Ishikawa (cell line): ENCODE measurements around the gene CHCHD4.

ENCODE experiments used
- CEBPB ChIP-seq: IDR thresholded peaks from 2 replicates; pipeline ENCODE4 v1.6.1; 2012
- CREB1 ChIP-seq: IDR thresholded peaks from 2 replicates; pipeline ENCODE4 v1.6.1; 2012; ENCODE audit warnings: low read depth
- EGR1 ChIP-seq: IDR thresholded peaks from 2 replicates; pipeline ENCODE4 v1.6.1; 2012
- EP300 ChIP-seq: IDR thresholded peaks from 2 replicates; pipeline ENCODE4 v1.6.1; 2012; ENCODE audit warnings: borderline replicate concordance
- FOXM1 ChIP-seq: IDR thresholded peaks from 2 replicates; pipeline ENCODE4 v1.6.1; 2012; ENCODE audit warnings: low read depth, borderline replicate concordance
- NFIC ChIP-seq: IDR thresholded peaks from 2 replicates; pipeline ENCODE4 v1.6.1; 2012
- RAD21 ChIP-seq: IDR thresholded peaks from 2 replicates; pipeline ENCODE4 v1.6.1; 2012; ENCODE audit warnings: low read depth
- TAF1 ChIP-seq: IDR thresholded peaks from 2 replicates; pipeline ENCODE4 v1.6.1; 2012; ENCODE audit warnings: low read depth, mild to moderate bottlenecking
- TEAD4 ChIP-seq: IDR thresholded peaks from 2 replicates; pipeline ENCODE4 v1.6.1; 2012
- YY1 ChIP-seq: IDR thresholded peaks from 2 replicates; pipeline ENCODE4 v1.6.1; 2012; ENCODE audit warnings: low read depth
- TF ChIP-seq, protein P1 (sequence below): IDR thresholded peaks from 2 replicates; pipeline ENCODE4 v1.6.1; 2012; ENCODE audit warnings: low read depth, mild to moderate bottlenecking
- TF ChIP-seq, protein P2 (sequence below): IDR thresholded peaks from 2 replicates; pipeline ENCODE4 v1.6.1; 2012

DNA sequence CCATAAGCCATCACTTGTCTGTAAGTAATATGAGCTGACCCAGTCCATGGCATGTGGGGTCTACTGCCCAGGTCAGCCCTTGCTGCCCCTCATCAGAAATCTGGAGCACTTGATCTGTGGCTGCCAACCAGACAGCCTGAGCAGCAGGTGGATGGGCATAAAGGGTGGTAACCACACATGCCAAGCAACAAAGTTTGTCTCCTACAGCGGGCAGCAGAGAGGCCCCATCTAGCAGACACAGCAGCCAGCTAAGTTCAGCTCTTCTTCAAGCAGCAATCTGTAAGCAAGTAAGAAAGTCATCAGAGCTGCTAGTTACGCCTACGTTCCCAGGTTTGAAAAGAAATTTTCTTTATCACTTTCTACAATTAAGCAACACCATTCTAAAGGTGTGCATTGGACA is 27.9 kb downstream of the CHCHD4 start:
- no peak for TF ChIP-seq TAF1
- TF ChIP-seq YY1, result no peak
- TF ChIP-seq EP300, result no peak
- TF ChIP-seq EGR1, result no peak
- TF ChIP-seq, protein P1, sequence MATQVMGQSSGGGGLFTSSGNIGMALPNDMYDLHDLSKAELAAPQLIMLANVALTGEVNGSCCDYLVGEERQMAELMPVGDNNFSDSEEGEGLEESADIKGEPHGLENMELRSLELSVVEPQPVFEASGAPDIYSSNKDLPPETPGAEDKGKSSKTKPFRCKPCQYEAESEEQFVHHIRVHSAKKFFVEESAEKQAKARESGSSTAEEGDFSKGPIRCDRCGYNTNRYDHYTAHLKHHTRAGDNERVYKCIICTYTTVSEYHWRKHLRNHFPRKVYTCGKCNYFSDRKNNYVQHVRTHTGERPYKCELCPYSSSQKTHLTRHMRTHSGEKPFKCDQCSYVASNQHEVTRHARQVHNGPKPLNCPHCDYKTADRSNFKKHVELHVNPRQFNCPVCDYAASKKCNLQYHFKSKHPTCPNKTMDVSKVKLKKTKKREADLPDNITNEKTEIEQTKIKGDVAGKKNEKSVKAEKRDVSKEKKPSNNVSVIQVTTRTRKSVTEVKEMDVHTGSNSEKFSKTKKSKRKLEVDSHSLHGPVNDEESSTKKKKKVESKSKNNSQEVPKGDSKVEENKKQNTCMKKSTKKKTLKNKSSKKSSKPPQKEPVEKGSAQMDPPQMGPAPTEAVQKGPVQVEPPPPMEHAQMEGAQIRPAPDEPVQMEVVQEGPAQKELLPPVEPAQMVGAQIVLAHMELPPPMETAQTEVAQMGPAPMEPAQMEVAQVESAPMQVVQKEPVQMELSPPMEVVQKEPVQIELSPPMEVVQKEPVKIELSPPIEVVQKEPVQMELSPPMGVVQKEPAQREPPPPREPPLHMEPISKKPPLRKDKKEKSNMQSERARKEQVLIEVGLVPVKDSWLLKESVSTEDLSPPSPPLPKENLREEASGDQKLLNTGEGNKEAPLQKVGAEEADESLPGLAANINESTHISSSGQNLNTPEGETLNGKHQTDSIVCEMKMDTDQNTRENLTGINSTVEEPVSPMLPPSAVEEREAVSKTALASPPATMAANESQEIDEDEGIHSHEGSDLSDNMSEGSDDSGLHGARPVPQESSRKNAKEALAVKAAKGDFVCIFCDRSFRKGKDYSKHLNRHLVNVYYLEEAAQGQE, result no peak
- TF ChIP-seq FOXM1, result no peak
- no peak for TF ChIP-seq CEBPB
- TF ChIP-seq, protein P2, sequence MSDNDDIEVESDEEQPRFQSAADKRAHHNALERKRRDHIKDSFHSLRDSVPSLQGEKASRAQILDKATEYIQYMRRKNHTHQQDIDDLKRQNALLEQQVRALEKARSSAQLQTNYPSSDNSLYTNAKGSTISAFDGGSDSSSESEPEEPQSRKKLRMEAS, result no peak
- TF ChIP-seq TEAD4, result no peak
- no peak for TF ChIP-seq CREB1
- TF ChIP-seq RAD21, result no peak
- no peak for TF ChIP-seq NFIC
